ENCODE data around the gene AGA. TPM values are rescaled to one million over a fixed set of nuclear protein-coding genes. Genes with fewer than 3 reads are reported as not detected.
A peak's percentile ranks its signal among the peaks of the same experiment; 100 is the strongest.

Gene AGA
- total and polyA plus RNA-seq, 2 of the 4 experiments (the other 2 are of a cell fraction): 26.3 to 38.5 TPM

- intact Hi-C loops (cut with micrococcal nuclease): no loop called here
- DNase-seq: peak; percentile 44
Observed at GRCh38 chr4:177464026-177464425, 21.8 kb upstream of the AGA start.

More at GRCh38 chr4:177464026-177464425, 21.8 kb upstream of the AGA start:
- H3K9me1 ChIP-seq (ENCODE audit: insufficient read depth, low read length): no peaks in the 10 kb centered on the region; the same call in 1 of the 2 replicates
- no peak overlapping the region for H3K4me2 ChIP-seq (ENCODE audit: low read depth, low read length)
- ChIA-PET CTCF (interaction anchor here (0.7 to 1.3 kb wide), 4 partner anchors 10 to 175 kb away, joined by 3 read pairs; no protein-coding TSS in a partner anchor), POLR2A (ENCODE audit: unreplicated experiment) (no interaction called here)
- H3K4me3 ChIP-seq (ENCODE audit: insufficient read depth, low read depth, low read length): no peak overlapping the region
- H3K14ac ChIP-seq (replicated peaks; ENCODE audit: low read depth, low read length): no peak overlapping the region
- H3K27ac ChIP-seq (ENCODE audit: insufficient read depth, low read length): no peak overlapping the region
- no peak overlapping the region; a peak in 1 of 4 replicates for H4K8ac ChIP-seq (ENCODE audit: low read depth in 2 of 2, low read length in 2 of 2)
- no peak overlapping the region for H3K56ac ChIP-seq (ENCODE audit: extremely low read depth, insufficient read depth, low read length)
- no peak overlapping the region for H3K9ac ChIP-seq (ENCODE audit: low read depth, low read length)
- H2BK120ac ChIP-seq (ENCODE audit: low read depth, low read length): no peak overlapping the region
- H3K23ac ChIP-seq (ENCODE audit: low read depth, low read length): no peak overlapping the region
- in situ Hi-C loops (cut with MboI; ENCODE audit: low sequenced_read_pairs) (no loop called here), dilution Hi-C loops (cut with HindIII; ENCODE audit: low sequenced_read_pairs, unreplicated experiment) (no loop called here)
- H2AK9ac ChIP-seq (replicated peaks; ENCODE audit: low read depth, low read length, poor library complexity): no peak overlapping the region
- 82% methylated on average over 3 of the region's 4 CpGs; no CpG with 5 or more reads in 1 of the 2 experiments for WGBS, 2 experiments (ENCODE audit: extremely low coverage in 2 of 2, insufficient read length in 1 of 2)
- no peaks in the 10 kb centered on the region; the same call in 1 of the 2 replicates for H3K4me1 ChIP-seq (ENCODE audit: control insufficient read depth, insufficient read depth, low read length)
- TF ChIP-seq CHD1 (IDR thresholded peaks at IDR 0.05; ENCODE audit: low read depth, low read length): no peak
- TF ChIP-seq BHLHE40 (IDR thresholded peaks at IDR 0.05; ENCODE audit: low read depth, low read length): no peak
- no peaks in the 10 kb centered on the region for H4K20me1 ChIP-seq (ENCODE audit: insufficient read depth, low read length)
- no peak overlapping the region for H4K91ac ChIP-seq (ENCODE audit: insufficient read depth, low read depth, low read length)
- BruUV-seq (replicated peaks): no TSS peak
- H3K36me3 ChIP-seq (ENCODE audit: control insufficient read depth, insufficient read depth, low read length): no peaks in the 10 kb centered on the region
- H2BK5ac ChIP-seq (ENCODE audit: low read depth, low read length, poor library complexity, severe bottlenecking): no peak overlapping the region
- no peaks in the 10 kb centered on the region for H3K27me3 ChIP-seq (ENCODE audit: control insufficient read depth, insufficient read depth, low read length)
- no peak overlapping the region for H3K18ac ChIP-seq (ENCODE audit: low read depth, low read length)
- no peak overlapping the region for H2BK15ac ChIP-seq (ENCODE audit: low read depth, low read length)
- H4K5ac ChIP-seq (ENCODE audit: low read depth, low read length): no peak overlapping the region
- H3K79me1 ChIP-seq (ENCODE audit: low read depth in 1 of 2, low read length in 2 of 2): no peaks in the 10 kb centered on the region; a peak in 1 of 4 replicates
- H3K9me3 ChIP-seq (ENCODE audit: control insufficient read depth, insufficient read depth, low read length): no peaks in the 10 kb centered on the region
- no peak overlapping the region for H3K4ac ChIP-seq (ENCODE audit: low read depth, low read length)
- H2AK5ac ChIP-seq (ENCODE audit: low read depth, low read length): no peak overlapping the region
- ATAC-seq (ENCODE audit: low read depth): peak; percentile 51
- H2AFZ ChIP-seq (replicated peaks; ENCODE audit: low read length, poor library complexity): no peak overlapping the region
- H2BK20ac ChIP-seq (ENCODE audit: low read depth, low read length): no peak overlapping the region; the same call in 1 of the 2 replicates
